Measurements from ENCODE around the gene ZNF697.

ZNF697 gene

GRCh38 chr1:119664067-119664466, 16.0 kb upstream of the ZNF697 start:
- Histone ChIP-seq H2AFZ (ENCODE audit: low read length, unreplicated experiment) (no peak overlapping the region), H3K27ac (ENCODE audit: low read depth, low read length) (no peak overlapping the region), H3K27me3 (ENCODE audit: insufficient read depth, low read length) (no peaks in the 10 kb centered on the region), H3K4me1 (ENCODE audit: control insufficient read depth, insufficient read depth, low read length, unreplicated experiment) (no peaks in the 10 kb centered on the region), H3K36me3 (ENCODE audit: insufficient read depth, low read length) (no peaks in the 10 kb centered on the region), H3K79me2 (ENCODE audit: control insufficient read depth, insufficient read depth, low read length, unreplicated experiment) (no peaks in the 10 kb centered on the region), H3K4me3 (ENCODE audit: low read depth, low read length) (no peak overlapping the region)

DNA sequence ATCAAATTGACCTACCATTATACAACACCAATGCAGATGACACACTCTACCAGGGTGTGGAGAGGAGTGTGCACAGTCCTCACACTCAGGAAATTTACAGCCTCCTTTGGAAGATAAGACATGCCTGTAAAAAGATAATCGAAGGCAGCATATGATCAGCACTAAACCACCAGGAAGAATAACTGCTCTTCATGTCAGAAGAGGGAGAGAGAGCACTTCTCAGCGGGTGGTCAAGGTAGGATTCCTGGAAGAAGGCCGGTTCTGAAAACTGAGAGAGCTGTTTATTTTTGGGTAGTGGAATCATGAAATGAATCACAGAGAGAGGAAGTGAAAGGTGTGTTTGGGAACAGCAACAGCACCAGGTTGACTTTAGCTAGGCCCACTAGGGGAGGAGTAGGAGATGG, 14.0 kb upstream of the ZNF697 start:
- H3K4me3 ChIP-seq (ENCODE audit: low read depth, low read length) = no peak overlapping the region
- no peak overlapping the region for H2AFZ ChIP-seq (ENCODE audit: low read length, unreplicated experiment)
- H3K4me1 ChIP-seq (ENCODE audit: control insufficient read depth, insufficient read depth, low read length, unreplicated experiment) = no peaks in the 10 kb centered on the region
- H3K79me2 ChIP-seq (ENCODE audit: control insufficient read depth, insufficient read depth, low read length, unreplicated experiment) = no peaks in the 10 kb centered on the region
- no peaks in the 10 kb centered on the region for H3K27me3 ChIP-seq (ENCODE audit: insufficient read depth, low read length)
- no peaks in the 10 kb centered on the region for H3K36me3 ChIP-seq (ENCODE audit: insufficient read depth, low read length)
- no peak overlapping the region for H3K27ac ChIP-seq (ENCODE audit: low read depth, low read length)

GRCh38 chr1:119660253-119661083, 12.4 kb upstream of the ZNF697 start:
- Histone ChIP-seq H3K27me3 (ENCODE audit: insufficient read depth, low read length) (no peaks in the 10 kb centered on the region), H3K79me2 (ENCODE audit: control insufficient read depth, insufficient read depth, low read length, unreplicated experiment) (no peaks in the 10 kb centered on the region), H2AFZ (ENCODE audit: low read length, unreplicated experiment) (no peak overlapping the region), H3K4me3 (ENCODE audit: low read depth, low read length) (no peak overlapping the region), H3K4me1 (ENCODE audit: control insufficient read depth, insufficient read depth, low read length, unreplicated experiment) (peaks cover under 1% of the 10 kb centered on the region), H3K36me3 (ENCODE audit: insufficient read depth, low read length) (no peaks in the 10 kb centered on the region), H3K27ac (ENCODE audit: low read depth, low read length) (no peak overlapping the region)

DNA sequence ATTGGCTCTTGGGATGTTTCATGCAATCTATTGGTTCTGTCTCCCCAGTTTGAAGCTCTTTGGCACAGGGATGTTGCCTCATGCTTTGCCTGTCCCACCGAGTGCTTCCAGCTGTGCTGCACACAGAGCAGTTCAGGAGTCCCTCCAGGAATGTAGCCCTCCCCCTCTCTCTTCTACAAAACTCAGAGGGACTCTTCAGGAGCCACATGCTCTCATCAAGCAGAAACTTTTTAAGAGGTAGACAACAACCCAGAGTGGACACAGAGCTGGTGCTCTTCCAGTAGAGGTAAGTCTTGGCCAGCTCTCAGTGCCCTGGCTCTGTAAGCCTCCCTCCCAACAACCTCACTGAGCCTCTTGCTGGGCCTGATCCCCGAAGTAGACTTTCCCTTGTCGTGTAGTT, 11.6 kb upstream of the ZNF697 start:
- peaks cover 7% of the 10 kb centered on the region for H3K4me1 ChIP-seq (ENCODE audit: control insufficient read depth, insufficient read depth, low read length, unreplicated experiment)
- H3K27ac ChIP-seq (ENCODE audit: low read depth, low read length) = no peak overlapping the region
- no peaks in the 10 kb centered on the region for H3K79me2 ChIP-seq (ENCODE audit: control insufficient read depth, insufficient read depth, low read length, unreplicated experiment)
- no peak overlapping the region for H3K4me3 ChIP-seq (ENCODE audit: low read depth, low read length)
- no peak overlapping the region for H2AFZ ChIP-seq (ENCODE audit: low read length, unreplicated experiment)
- no peaks in the 10 kb centered on the region for H3K27me3 ChIP-seq (ENCODE audit: insufficient read depth, low read length)
- no peaks in the 10 kb centered on the region for H3K36me3 ChIP-seq (ENCODE audit: insufficient read depth, low read length)

GRCh38 chr1:119656410-119656955, 8.4 kb upstream of the ZNF697 start:
- H3K27ac ChIP-seq (ENCODE audit: low read depth, low read length) = no peak overlapping the region
- H3K4me3 ChIP-seq (ENCODE audit: low read depth, low read length) = no peak overlapping the region
- H3K36me3 ChIP-seq (ENCODE audit: insufficient read depth, low read length) = no peaks in the 10 kb centered on the region
- no peak overlapping the region for H2AFZ ChIP-seq (ENCODE audit: low read length, unreplicated experiment)
- H3K79me2 ChIP-seq (ENCODE audit: control insufficient read depth, insufficient read depth, low read length, unreplicated experiment) = no peaks in the 10 kb centered on the region
- peaks cover 8% of the 10 kb centered on the region for H3K4me1 ChIP-seq (ENCODE audit: control insufficient read depth, insufficient read depth, low read length, unreplicated experiment)
- H3K27me3 ChIP-seq (ENCODE audit: insufficient read depth, low read length) = no peaks in the 10 kb centered on the region

DNA sequence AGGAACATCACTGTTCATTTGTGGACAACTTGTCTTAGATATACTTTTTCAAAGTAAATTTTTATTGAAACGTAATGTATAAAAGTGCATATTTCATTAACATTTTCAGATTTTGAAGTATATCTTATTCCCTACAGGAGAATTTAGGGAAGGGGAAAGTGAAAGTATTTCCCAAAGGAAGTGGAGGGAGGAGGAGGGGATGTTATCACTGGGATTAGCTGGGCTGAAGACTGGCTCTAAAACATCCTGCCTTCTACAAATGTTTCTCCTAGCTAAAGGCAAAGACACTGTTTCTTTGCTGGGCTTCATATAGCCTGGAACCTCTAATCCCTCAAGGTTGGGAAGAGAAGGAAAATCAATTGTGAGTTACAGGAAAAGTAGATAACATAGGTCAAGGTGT, 7.1 kb upstream of the ZNF697 start:
- H3K79me2 ChIP-seq (ENCODE audit: control insufficient read depth, insufficient read depth, low read length, unreplicated experiment) = no peaks in the 10 kb centered on the region
- H3K27me3 ChIP-seq (ENCODE audit: insufficient read depth, low read length) = no peaks in the 10 kb centered on the region
- H3K4me3 ChIP-seq (ENCODE audit: low read depth, low read length) = peak overlapping the region; percentile 19
- H3K27ac ChIP-seq (ENCODE audit: low read depth, low read length) = no peak overlapping the region
- peak overlapping the region; percentile 70 for H2AFZ ChIP-seq (ENCODE audit: low read length, unreplicated experiment)
- peaks cover 8% of the 10 kb centered on the region for H3K4me1 ChIP-seq (ENCODE audit: control insufficient read depth, insufficient read depth, low read length, unreplicated experiment)
- H3K36me3 ChIP-seq (ENCODE audit: insufficient read depth, low read length) = no peaks in the 10 kb centered on the region

DNA sequence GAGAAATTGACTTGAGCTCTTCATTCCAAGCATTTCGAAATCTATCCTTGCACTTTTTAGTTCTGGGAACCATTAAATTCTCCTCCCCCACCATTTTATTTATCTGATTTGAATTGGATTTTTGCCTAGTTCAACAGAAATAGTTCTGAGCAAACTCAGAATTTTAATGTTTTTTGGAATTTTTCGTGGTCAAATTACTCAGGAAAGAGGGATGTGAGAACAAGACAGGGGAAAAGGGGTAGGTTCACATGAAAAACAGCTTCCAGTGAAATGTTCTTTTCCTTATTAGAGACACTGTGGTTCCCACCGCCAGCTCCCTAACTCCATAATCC, 5.7 kb upstream of the ZNF697 start:
- H3K4me3 ChIP-seq (ENCODE audit: low read depth, low read length) = no peak overlapping the region
- peaks cover 12% of the 10 kb centered on the region for H3K4me1 ChIP-seq (ENCODE audit: control insufficient read depth, insufficient read depth, low read length, unreplicated experiment)
- H3K27ac ChIP-seq (ENCODE audit: low read depth, low read length) = no peak overlapping the region
- H3K27me3 ChIP-seq (ENCODE audit: insufficient read depth, low read length) = no peaks in the 10 kb centered on the region
- H3K79me2 ChIP-seq (ENCODE audit: control insufficient read depth, insufficient read depth, low read length, unreplicated experiment) = no peaks in the 10 kb centered on the region
- peak overlapping the region; percentile 34 for H2AFZ ChIP-seq (ENCODE audit: low read length, unreplicated experiment)
- H3K36me3 ChIP-seq (ENCODE audit: insufficient read depth, low read length) = no peaks in the 10 kb centered on the region

GRCh38 chr1:119653135-119653838, 5.2 kb upstream of the ZNF697 start:
- Histone ChIP-seq H2AFZ (ENCODE audit: low read length, unreplicated experiment) (peak overlapping the region; percentile 34), H3K79me2 (ENCODE audit: control insufficient read depth, insufficient read depth, low read length, unreplicated experiment) (no peaks in the 10 kb centered on the region), H3K27me3 (ENCODE audit: insufficient read depth, low read length) (no peaks in the 10 kb centered on the region), H3K4me1 (ENCODE audit: control insufficient read depth, insufficient read depth, low read length, unreplicated experiment) (peaks cover 12% of the 10 kb centered on the region), H3K27ac (ENCODE audit: low read depth, low read length) (no peak overlapping the region), H3K4me3 (ENCODE audit: low read depth, low read length) (no peak overlapping the region), H3K36me3 (ENCODE audit: insufficient read depth, low read length) (no peaks in the 10 kb centered on the region)

DNA sequence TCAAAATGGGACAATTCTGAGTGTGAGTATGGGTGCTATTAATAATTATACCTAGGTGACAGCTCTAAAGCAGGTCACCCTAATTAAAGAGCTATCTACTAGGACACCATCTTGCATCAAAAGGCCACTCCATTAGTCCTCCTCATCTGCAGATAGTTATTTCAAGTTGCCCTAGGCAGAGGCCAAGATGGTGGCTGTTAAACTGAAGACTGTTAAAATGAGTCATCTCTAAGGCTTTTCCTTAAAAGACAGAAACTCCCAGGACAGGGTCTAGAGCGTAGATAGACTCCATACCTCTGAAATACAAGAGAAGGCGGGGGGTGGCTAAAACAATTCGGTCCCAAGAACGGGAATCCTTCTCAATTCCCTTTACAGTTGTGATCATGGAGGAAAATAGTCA, 4.5 kb upstream of the ZNF697 start:
- no peak overlapping the region for H3K4me3 ChIP-seq (ENCODE audit: low read depth, low read length)
- peaks cover 12% of the 10 kb centered on the region for H3K4me1 ChIP-seq (ENCODE audit: control insufficient read depth, insufficient read depth, low read length, unreplicated experiment)
- no peak overlapping the region for H2AFZ ChIP-seq (ENCODE audit: low read length, unreplicated experiment)
- no peaks in the 10 kb centered on the region for H3K27me3 ChIP-seq (ENCODE audit: insufficient read depth, low read length)
- no peaks in the 10 kb centered on the region for H3K36me3 ChIP-seq (ENCODE audit: insufficient read depth, low read length)
- H3K27ac ChIP-seq (ENCODE audit: low read depth, low read length) = no peak overlapping the region
- H3K79me2 ChIP-seq (ENCODE audit: control insufficient read depth, insufficient read depth, low read length, unreplicated experiment) = peaks cover 2% of the 10 kb centered on the region

- Histone ChIP-seq H3K27ac (ENCODE audit: low read depth, low read length) (no peak overlapping the region), H3K79me2 (ENCODE audit: control insufficient read depth, insufficient read depth, low read length, unreplicated experiment) (peaks cover 10% of the 10 kb centered on the region), H3K4me3 (ENCODE audit: low read depth, low read length) (no peak overlapping the region), H3K36me3 (ENCODE audit: insufficient read depth, low read length) (no peaks in the 10 kb centered on the region), H2AFZ (ENCODE audit: low read length, unreplicated experiment) (no peak overlapping the region), H3K27me3 (ENCODE audit: insufficient read depth, low read length) (no peaks in the 10 kb centered on the region), H3K4me1 (ENCODE audit: control insufficient read depth, insufficient read depth, low read length, unreplicated experiment) (peaks cover 14% of the 10 kb centered on the region)
These were observed 3.6 kb upstream of the ZNF697 start for GRCh38 chr1:119651641-119652040.

GRCh38 chr1:119651133-119651532, 3.1 kb upstream of the ZNF697 start:
- H3K36me3 ChIP-seq (ENCODE audit: insufficient read depth, low read length) = no peaks in the 10 kb centered on the region
- no peak overlapping the region for H3K4me3 ChIP-seq (ENCODE audit: low read depth, low read length)
- H3K79me2 ChIP-seq (ENCODE audit: control insufficient read depth, insufficient read depth, low read length, unreplicated experiment) = peaks cover 15% of the 10 kb centered on the region
- peaks cover 19% of the 10 kb centered on the region for H3K4me1 ChIP-seq (ENCODE audit: control insufficient read depth, insufficient read depth, low read length, unreplicated experiment)
- no peaks in the 10 kb centered on the region for H3K27me3 ChIP-seq (ENCODE audit: insufficient read depth, low read length)
- no peak overlapping the region for H2AFZ ChIP-seq (ENCODE audit: low read length, unreplicated experiment)
- H3K27ac ChIP-seq (ENCODE audit: low read depth, low read length) = no peak overlapping the region

Data from ACC112 (cell line).